ENCODE data around the gene ELP4. TPM values are rescaled to one million over a fixed set of nuclear protein-coding genes. Genes with fewer than 3 reads are reported as not detected.

ELP4 gene
- total and polyA plus RNA-seq, 2 experiments from 2014 or later, result 28.2 to 38.3 TPM

DNA sequence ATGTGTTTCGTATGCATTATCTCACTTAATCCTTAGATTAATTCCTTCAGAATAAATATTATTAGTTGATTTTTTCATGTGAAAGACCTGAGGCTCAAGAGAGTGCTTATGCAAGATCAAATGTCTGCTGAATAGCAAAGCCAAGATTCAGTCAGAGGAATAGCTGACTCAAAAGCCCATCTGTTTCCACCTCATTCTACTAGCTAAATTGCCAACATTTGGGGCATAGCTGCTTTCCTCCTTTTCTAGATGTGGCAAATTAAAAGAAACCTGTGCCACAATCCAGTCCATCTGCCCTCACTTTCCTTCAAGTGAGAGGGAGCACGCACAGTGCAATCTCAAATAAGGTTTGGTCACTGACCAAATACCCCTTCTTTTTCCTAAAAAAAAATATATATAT is 180.5 kb downstream of the ELP4 start:
- no peak overlapping the region for H3K4me3 ChIP-seq
- H3F3A ChIP-seq (replicated peaks; ENCODE audit: low read depth), result no peaks in the 10 kb centered on the region
- H3K27me3 Mint-ChIP-seq (ENCODE audit: insufficient read depth, low read depth, poor library complexity), result no peaks in the 10 kb centered on the region
- no peak overlapping the region for H3K4me3 Mint-ChIP-seq
- peaks cover 7% of the 10 kb centered on the region; the same call in 1 of the 3 replicates for H3K9me3 Mint-ChIP-seq
- H3K4me2 ChIP-seq, result no peak overlapping the region
- no peaks in the 10 kb centered on the region; the same call in 2 of the 3 replicates for H3K36me3 Mint-ChIP-seq (ENCODE audit: low read depth)
- H3K27me3 ChIP-seq (ENCODE audit: insufficient read depth), result no peaks in the 10 kb centered on the region
- no peak overlapping the region for H2AFZ ChIP-seq
- no peaks in the 10 kb centered on the region for H4K20me1 ChIP-seq (replicated peaks; ENCODE audit: insufficient read depth)
- no peaks in the 10 kb centered on the region for H3K4me1 ChIP-seq (ENCODE audit: insufficient read depth)
- ATAC-seq (no peak), DNase-seq (ENCODE audit: low spot score) (no peak)
- no peak overlapping the region for H3K27ac ChIP-seq (ENCODE audit: low read depth)
- no peaks in the 10 kb centered on the region for H3K4me1 Mint-ChIP-seq
- no peak overlapping the region for H3K27ac Mint-ChIP-seq
- H3K79me2 ChIP-seq (replicated peaks; ENCODE audit: insufficient read depth), result no peaks in the 10 kb centered on the region
- H3K9me2 ChIP-seq (ENCODE audit: insufficient read depth), result no peaks in the 10 kb centered on the region
- H3K36me3 ChIP-seq (ENCODE audit: insufficient read depth), result no peaks in the 10 kb centered on the region
- TF ChIP-seq ZNF114 (CRISPR knock-in tag; IDR thresholded peaks at IDR 0.05) (no peak), EZH2 (IDR thresholded peaks at IDR 0.05; ENCODE audit: low read depth, unreplicated experiment) (no peak), STAT1 (IDR thresholded peaks at IDR 0.05; ENCODE audit: unreplicated experiment) (no peak), POLR2AphosphoS5 (IDR thresholded peaks at IDR 0.05; ENCODE audit: low read depth) (no peak), EZH2phosphoT487 (IDR thresholded peaks at IDR 0.05; ENCODE audit: unreplicated experiment) (no peak)
- TF ChIP-seq, protein P1, sequence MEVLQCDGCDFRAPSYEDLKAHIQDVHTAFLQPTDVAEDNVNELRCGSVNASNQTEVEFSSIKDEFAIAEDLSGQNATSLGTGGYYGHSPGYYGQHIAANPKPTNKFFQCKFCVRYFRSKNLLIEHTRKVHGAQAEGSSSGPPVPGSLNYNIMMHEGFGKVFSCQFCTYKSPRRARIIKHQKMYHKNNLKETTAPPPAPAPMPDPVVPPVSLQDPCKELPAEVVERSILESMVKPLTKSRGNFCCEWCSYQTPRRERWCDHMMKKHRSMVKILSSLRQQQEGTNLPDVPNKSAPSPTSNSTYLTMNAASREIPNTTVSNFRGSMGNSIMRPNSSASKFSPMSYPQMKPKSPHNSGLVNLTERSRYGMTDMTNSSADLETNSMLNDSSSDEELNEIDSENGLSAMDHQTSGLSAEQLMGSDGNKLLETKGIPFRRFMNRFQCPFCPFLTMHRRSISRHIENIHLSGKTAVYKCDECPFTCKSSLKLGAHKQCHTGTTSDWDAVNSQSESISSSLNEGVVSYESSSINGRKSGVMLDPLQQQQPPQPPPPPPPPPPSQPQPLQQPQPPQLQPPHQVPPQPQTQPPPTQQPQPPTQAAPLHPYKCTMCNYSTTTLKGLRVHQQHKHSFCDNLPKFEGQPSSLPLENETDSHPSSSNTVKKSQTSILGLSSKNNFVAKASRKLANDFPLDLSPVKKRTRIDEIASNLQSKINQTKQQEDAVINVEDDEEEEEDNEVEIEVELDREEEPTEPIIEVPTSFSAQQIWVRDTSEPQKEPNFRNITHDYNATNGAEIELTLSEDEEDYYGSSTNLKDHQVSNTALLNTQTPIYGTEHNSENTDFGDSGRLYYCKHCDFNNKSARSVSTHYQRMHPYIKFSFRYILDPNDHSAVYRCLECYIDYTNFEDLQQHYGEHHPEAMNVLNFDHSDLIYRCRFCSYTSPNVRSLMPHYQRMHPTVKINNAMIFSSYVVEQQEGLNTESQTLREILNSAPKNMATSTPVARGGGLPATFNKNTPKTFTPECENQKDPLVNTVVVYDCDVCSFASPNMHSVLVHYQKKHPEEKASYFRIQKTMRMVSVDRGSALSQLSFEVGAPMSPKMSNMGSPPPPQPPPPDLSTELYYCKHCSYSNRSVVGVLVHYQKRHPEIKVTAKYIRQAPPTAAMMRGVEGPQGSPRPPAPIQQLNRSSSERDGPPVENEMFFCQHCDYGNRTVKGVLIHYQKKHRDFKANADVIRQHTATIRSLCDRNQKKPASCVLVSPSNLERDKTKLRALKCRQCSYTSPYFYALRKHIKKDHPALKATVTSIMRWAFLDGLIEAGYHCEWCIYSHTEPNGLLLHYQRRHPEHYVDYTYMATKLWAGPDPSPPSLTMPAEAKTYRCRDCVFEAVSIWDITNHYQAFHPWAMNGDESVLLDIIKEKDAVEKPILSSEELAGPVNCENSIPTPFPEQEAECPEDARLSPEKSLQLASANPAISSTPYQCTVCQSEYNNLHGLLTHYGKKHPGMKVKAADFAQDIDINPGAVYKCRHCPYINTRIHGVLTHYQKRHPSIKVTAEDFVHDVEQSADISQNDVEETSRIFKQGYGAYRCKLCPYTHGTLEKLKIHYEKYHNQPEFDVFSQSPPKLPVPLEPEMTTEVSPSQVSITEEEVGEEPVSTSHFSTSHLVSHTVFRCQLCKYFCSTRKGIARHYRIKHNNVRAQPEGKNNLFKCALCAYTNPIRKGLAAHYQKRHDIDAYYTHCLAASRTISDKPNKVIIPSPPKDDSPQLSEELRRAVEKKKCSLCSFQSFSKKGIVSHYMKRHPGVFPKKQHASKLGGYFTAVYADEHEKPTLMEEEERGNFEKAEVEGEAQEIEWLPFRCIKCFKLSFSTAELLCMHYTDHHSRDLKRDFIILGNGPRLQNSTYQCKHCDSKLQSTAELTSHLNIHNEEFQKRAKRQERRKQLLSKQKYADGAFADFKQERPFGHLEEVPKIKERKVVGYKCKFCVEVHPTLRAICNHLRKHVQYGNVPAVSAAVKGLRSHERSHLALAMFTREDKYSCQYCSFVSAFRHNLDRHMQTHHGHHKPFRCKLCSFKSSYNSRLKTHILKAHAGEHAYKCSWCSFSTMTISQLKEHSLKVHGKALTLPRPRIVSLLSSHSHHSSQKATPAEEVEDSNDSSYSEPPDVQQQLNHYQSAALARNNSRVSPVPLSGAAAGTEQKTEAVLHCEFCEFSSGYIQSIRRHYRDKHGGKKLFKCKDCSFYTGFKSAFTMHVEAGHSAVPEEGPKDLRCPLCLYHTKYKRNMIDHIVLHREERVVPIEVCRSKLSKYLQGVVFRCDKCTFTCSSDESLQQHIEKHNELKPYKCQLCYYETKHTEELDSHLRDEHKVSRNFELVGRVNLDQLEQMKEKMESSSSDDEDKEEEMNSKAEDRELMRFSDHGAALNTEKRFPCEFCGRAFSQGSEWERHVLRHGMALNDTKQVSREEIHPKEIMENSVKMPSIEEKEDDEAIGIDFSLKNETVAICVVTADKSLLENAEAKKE (CRISPR knock-in tag; IDR thresholded peaks at IDR 0.05), result no peak
- TF ChIP-seq, protein P2, sequence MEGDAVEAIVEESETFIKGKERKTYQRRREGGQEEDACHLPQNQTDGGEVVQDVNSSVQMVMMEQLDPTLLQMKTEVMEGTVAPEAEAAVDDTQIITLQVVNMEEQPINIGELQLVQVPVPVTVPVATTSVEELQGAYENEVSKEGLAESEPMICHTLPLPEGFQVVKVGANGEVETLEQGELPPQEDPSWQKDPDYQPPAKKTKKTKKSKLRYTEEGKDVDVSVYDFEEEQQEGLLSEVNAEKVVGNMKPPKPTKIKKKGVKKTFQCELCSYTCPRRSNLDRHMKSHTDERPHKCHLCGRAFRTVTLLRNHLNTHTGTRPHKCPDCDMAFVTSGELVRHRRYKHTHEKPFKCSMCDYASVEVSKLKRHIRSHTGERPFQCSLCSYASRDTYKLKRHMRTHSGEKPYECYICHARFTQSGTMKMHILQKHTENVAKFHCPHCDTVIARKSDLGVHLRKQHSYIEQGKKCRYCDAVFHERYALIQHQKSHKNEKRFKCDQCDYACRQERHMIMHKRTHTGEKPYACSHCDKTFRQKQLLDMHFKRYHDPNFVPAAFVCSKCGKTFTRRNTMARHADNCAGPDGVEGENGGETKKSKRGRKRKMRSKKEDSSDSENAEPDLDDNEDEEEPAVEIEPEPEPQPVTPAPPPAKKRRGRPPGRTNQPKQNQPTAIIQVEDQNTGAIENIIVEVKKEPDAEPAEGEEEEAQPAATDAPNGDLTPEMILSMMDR (conservative IDR thresholded peaks at IDR 0.05; ENCODE audit: low read depth in 2 of 2), result no peak
- TF ChIP-seq, protein P3, sequence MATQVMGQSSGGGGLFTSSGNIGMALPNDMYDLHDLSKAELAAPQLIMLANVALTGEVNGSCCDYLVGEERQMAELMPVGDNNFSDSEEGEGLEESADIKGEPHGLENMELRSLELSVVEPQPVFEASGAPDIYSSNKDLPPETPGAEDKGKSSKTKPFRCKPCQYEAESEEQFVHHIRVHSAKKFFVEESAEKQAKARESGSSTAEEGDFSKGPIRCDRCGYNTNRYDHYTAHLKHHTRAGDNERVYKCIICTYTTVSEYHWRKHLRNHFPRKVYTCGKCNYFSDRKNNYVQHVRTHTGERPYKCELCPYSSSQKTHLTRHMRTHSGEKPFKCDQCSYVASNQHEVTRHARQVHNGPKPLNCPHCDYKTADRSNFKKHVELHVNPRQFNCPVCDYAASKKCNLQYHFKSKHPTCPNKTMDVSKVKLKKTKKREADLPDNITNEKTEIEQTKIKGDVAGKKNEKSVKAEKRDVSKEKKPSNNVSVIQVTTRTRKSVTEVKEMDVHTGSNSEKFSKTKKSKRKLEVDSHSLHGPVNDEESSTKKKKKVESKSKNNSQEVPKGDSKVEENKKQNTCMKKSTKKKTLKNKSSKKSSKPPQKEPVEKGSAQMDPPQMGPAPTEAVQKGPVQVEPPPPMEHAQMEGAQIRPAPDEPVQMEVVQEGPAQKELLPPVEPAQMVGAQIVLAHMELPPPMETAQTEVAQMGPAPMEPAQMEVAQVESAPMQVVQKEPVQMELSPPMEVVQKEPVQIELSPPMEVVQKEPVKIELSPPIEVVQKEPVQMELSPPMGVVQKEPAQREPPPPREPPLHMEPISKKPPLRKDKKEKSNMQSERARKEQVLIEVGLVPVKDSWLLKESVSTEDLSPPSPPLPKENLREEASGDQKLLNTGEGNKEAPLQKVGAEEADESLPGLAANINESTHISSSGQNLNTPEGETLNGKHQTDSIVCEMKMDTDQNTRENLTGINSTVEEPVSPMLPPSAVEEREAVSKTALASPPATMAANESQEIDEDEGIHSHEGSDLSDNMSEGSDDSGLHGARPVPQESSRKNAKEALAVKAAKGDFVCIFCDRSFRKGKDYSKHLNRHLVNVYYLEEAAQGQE (IDR thresholded peaks at IDR 0.05; ENCODE audit: unreplicated experiment), result no peak
